K562 (cell line): ENCODE data around the gene ADAMTS15. TPM values are rescaled to one million over a fixed set of nuclear protein-coding genes. Genes with fewer than 3 reads are reported as not detected.

Experiments used
- ATAC-seq: fragments of 200-7000 bp; cut with Tn5 transposase; 3 replicates; pipeline ENCODE4 v1.9.1; 2020; ENCODE audit warnings: moderate library complexity
- BruUV-seq: library from RNA; stranded (reverse); fragments of 400-500 nt; replicated peaks from 2 replicates; lab custom pipeline; 2021; lab: Mats Ljungman, UMichigan
- CTCF ChIA-PET: fragments of 300-600 bp; formaldehyde crosslinking; extraction: SDS; loops from one replicate; lab custom pipeline; 2021; ENCODE audit warnings: low intra/inter-chr PET ratio; lab: Yijun Ruan, JAX
- POLR2A ChIA-PET: fragments of 300-600, 350-650 bp; sonication (Branson Sonifier 250); formaldehyde crosslinking; extraction: SDS; loops from one replicate; lab custom pipeline; 2021; ENCODE audit warnings: antibody characterized with exemption, inconsistent platforms; lab: Yijun Ruan, JAX
- DNase-seq, 4 experiments: peaks; one replicate each; pipeline versions ENCODE4 v3.0.0 to v3.0.0-alpha.2; 2011 to 2018; ENCODE audit warnings: low spot score in 3 of 4, mixed read lengths in 3 of 4; ENCODE audit errors: extremely low read depth in 1 of 4
- FAIRE-seq: peaks from 2 replicates; lab custom pipeline; 2011; peaks lifted over from hg19 to GRCh38; lab: Jason Lieb, UNC
- H2AFZ ChIP-seq: 2 replicates; pipeline ENCODE4 v1.6.0; 2011; ENCODE audit warnings: low read depth, low read length, control low read depth, inconsistent platforms
- H3K27ac ChIP-seq: fragments of 200-600 bp; 3 replicates; pipeline ENCODE4 v1.8.0; 2011; ENCODE audit warnings: low read depth, mild to moderate bottlenecking, control low read depth, inconsistent platforms, low read length, moderate library complexity, mixed read lengths; ENCODE audit errors: extremely low read depth
- H3K27me3 ChIP-seq, 2 experiments: fragments of 300-600 bp in 1 of 2; 2 replicates in 1 of 2; 3 replicates in 1 of 2; pipeline versions ENCODE4 v1.6.0 to v1.8.0; 2011; ENCODE audit warnings: inconsistent platforms in 2 of 2, low read length in 2 of 2, mild to moderate bottlenecking in 1 of 2, mixed read lengths in 1 of 2, moderate library complexity in 1 of 2; ENCODE audit not compliant: control insufficient read depth in 2 of 2, insufficient read depth in 2 of 2
- H3K36me3 ChIP-seq: fragments of 300-600 bp; 3 replicates; pipeline ENCODE4 v1.8.0; 2011; ENCODE audit warnings: mild to moderate bottlenecking, low read length, inconsistent platforms; ENCODE audit not compliant: control insufficient read depth, insufficient read depth
- H3K4me1 ChIP-seq, 2 experiments: fragments of 200-600 bp in 1 of 2; replicated peaks in 1 of 2; 2 replicates in 1 of 2; 3 replicates in 1 of 2; pipeline versions ENCODE4 v1.5.1 to v1.8.0; 2011; ENCODE audit warnings: inconsistent platforms in 2 of 2, low read length in 2 of 2, mild to moderate bottlenecking in 1 of 2, mixed read lengths in 1 of 2, moderate library complexity in 1 of 2; ENCODE audit not compliant: control insufficient read depth in 2 of 2, insufficient read depth in 2 of 2
- H3K4me2 ChIP-seq: 2 replicates; pipeline ENCODE4 v1.6.1; 2011; ENCODE audit warnings: low read length, control low read depth, inconsistent platforms, mixed read lengths; ENCODE audit not compliant: insufficient read depth
- H3K4me3 ChIP-seq: fragments of 200-600 bp; sonication (generic), shearing (Covaris generic); 2 replicates; pipeline ENCODE4 v1.5.1; 2016; ENCODE audit warnings: control low read depth, inconsistent platforms
- H3K79me2 ChIP-seq: fragments of 200-600 bp; 3 replicates; pipeline ENCODE4 v1.8.0; 2011; ENCODE audit warnings: low read length, inconsistent platforms; ENCODE audit not compliant: control insufficient read depth, insufficient read depth
- H3K9ac ChIP-seq, 2 experiments: 2 replicates each; pipeline versions ENCODE4 v1.6.0 to v1.6.1; 2011; ENCODE audit warnings: low read depth in 2 of 2, low read length in 2 of 2, control low read depth in 1 of 2, inconsistent platforms in 1 of 2, mild to moderate bottlenecking in 1 of 2, mixed read lengths in 1 of 2; ENCODE audit not compliant: insufficient read depth in 1 of 2
- H3K9me1 ChIP-seq: one replicate; pipeline ENCODE4 v1.6.0; 2011; ENCODE audit warnings: inconsistent platforms, mild to moderate bottlenecking, low read length, moderate library complexity; ENCODE audit not compliant: control insufficient read depth, insufficient read depth
- H3K9me3 ChIP-seq: replicated peaks from 2 replicates; pipeline ENCODE4 v1.5.1; 2011; ENCODE audit warnings: low read depth, low read length, inconsistent platforms; ENCODE audit not compliant: control insufficient read depth, insufficient read depth
- H4K20me1 ChIP-seq: replicated peaks from 2 replicates; pipeline ENCODE4 v1.6.1; 2011; ENCODE audit warnings: low read length, inconsistent platforms, mixed read lengths; ENCODE audit not compliant: control insufficient read depth, insufficient read depth
- ETV1 ChIP-seq: fragments of 450-650 bp; conservative IDR thresholded peaks from 2 replicates; pipeline ENCODE4 v1.6.1; 2016; ENCODE audit warnings: missing genetic modification characterization, control low read depth, low read depth, missing compliant biosample characterization
- MECOM ChIP-seq: fragments of 250-450 bp; sonication (Bioruptor Pico); IDR thresholded peaks from 2 replicates; pipeline ENCODE4 v1.8.0; 2022; ENCODE audit warnings: inconsistent platforms
- MEF2D ChIP-seq: conservative IDR thresholded peaks from 2 replicates; pipeline ENCODE4 v1.6.1; 2016; ENCODE audit warnings: low read depth, missing genetic modification characterization, missing compliant biosample characterization
- MLX ChIP-seq, 2 experiments: fragments of 450-650 bp in 1 of 2; sonication (generic) in 1 of 2; formaldehyde crosslinking; conservative IDR thresholded peaks; 2 replicates each; pipeline versions ENCODE4 v1.4.0 to v1.8.1; 2020 to 2022; ENCODE audit warnings: mild to moderate bottlenecking in 1 of 2, missing genetic modification reagents in 1 of 2
- REST ChIP-seq, 2 experiments: fragments of 450-650 bp; formaldehyde crosslinking in 1 of 2; IDR thresholded peaks; 2 replicates each; pipeline versions ENCODE4 v1.4.0 to v1.6.1; 2014 to 2020; ENCODE audit warnings: mild to moderate bottlenecking in 2 of 2, borderline replicate concordance in 1 of 2, low read depth in 1 of 2
- TEAD4 ChIP-seq, 2 experiments: sonication (generic) in 1 of 2; formaldehyde crosslinking in 1 of 2; IDR thresholded peaks; 2 replicates each; pipeline versions ENCODE4 v1.6.1 to v1.8.0; 2012 to 2022; ENCODE audit warnings: borderline replicate concordance in 1 of 2, inconsistent platforms in 1 of 2, low read length in 1 of 2, mild to moderate bottlenecking in 1 of 2, missing genetic modification reagents in 1 of 2
- ZNF449 ChIP-seq: fragments of 250-450 bp; sonication (Bioruptor Pico); IDR thresholded peaks from 2 replicates; pipeline ENCODE4 v1.8.0; 2022; ENCODE audit warnings: moderate library complexity, mild to moderate bottlenecking, inconsistent platforms
- WGBS: fragments of 100-300 bp; shearing (Covaris generic); methylation state at CpG from one replicate; pipeline ENCODE4 v1.1.6; 2016; ENCODE audit warnings: low coverage, mixed read lengths; ENCODE audit not compliant: insufficient coverage; ENCODE audit errors: missing lambda C conversion rate; 5-methylcytosine and 5-hydroxymethylcytosine counted together
- in situ Hi-C: fragments of 300-500 bp; cut with MboI; formaldehyde crosslinking; loops from 4 replicates; pipeline ENCODE4 v1.15.0; 2018; ENCODE audit warnings: inconsistent platforms, mixed read lengths
- intact Hi-C: fragments of 100-400 bp; cut with micrococcal nuclease; formaldehyde crosslinking; loops from 2 replicates; pipeline ENCODE4 v1.14.2; 2022
- polyA plus RNA-seq, 8 experiments: library from polyadenylated mRNA; depleted of rRNA in 4 of 8; stranded (reverse) in 5 of 8; unstranded in 3 of 8; fragments of >200 nt; fragmentation: Nextera tagmentation in 2 of 8; fragmentation: Illumina TruSeq in 1 of 8; extraction: Ambion mirVana in 2 of 8; extraction: Trizol in 1 of 8; gene quantifications; 2 replicates each; pipeline versions ENCODE4 v1.2.1 to v1.2.3, GENCODE V29; 2011 to 2014; ENCODE audit warnings: inconsistent platforms in 1 of 8, missing spikeins in 1 of 8
- total RNA-seq, 7 experiments: library from RNA; depleted of rRNA in 6 of 7; stranded (reverse); fragments of >200 nt in 6 of 7; fragmentation: Illumina TruSeq in 2 of 7; extraction: Trizol in 2 of 7; gene quantifications; 2 replicates each; pipeline versions ENCODE4 v1.2.1 to v1.2.3, GENCODE V29; 2011 to 2021; ENCODE audit warnings: low replicate concordance in 1 of 7

The ADAMTS15 gene
- total and polyA plus RNA-seq, 9 of the 15 experiments (the other 6 are each of a cell fraction or from before 2014, with no cell fraction given) = 0.04 TPM; not detected in 8

- TF ChIP-seq ZNF449 (CRISPR knock-in tag) (no peak), MLX (CRISPR knock-in tag; conservative IDR thresholded peaks at IDR 0.05) (no peak)
- TF ChIP-seq, all 486 proteins: peak for 0
These were observed at the start of gene ADAMTS15 (continued) for GRCh38 chr11:130448416-130449309.

GRCh38 chr11:130399196-130399595, 49.2 kb upstream of the ADAMTS15 start:
- Histone ChIP-seq H3K9me1 (no peaks in the 10 kb centered on the region), H3K27ac (no peak overlapping the region), H2AFZ (no peak overlapping the region), H3K27me3 (peaks cover 25 to 76% of the 10 kb centered on the region in 2 experiments; a peak in 4 of 5 replicates), H3K36me3 (no peaks in the 10 kb centered on the region), H3K4me1 (no peaks in the 10 kb centered on the region)
- FAIRE-seq = no peak
- POLR2A ChIA-PET = interaction anchor here (0.6 to 0.7 kb wide), 2 partner anchors 12 to 16 kb away, joined by 3 read pairs; no protein-coding TSS in a partner anchor
- intact Hi-C loops = no loop called here
- 0% methylated on average over 2 of the region's 2 CpGs for WGBS
- ATAC-seq = no peak
- no peak for TF ChIP-seq MEF2D (tag)
- 0 out of 2 replicates have a peak, but pooled peaks have one; percentile 21 for TF ChIP-seq REST (IDR thresholded peaks at IDR 0.05; ENCODE audit: borderline replicate concordance)
- no peak for TF ChIP-seq REST (CRISPR knock-in tag; IDR thresholded peaks at IDR 0.05; ENCODE audit: low read depth)
- TF ChIP-seq TEAD4 (IDR thresholded peaks at IDR 0.05; ENCODE audit: low read length) = no peak
- no peak for TF ChIP-seq TEAD4 (CRISPR knock-in tag; IDR thresholded peaks at IDR 0.05; ENCODE audit: borderline replicate concordance)
- no peak for TF ChIP-seq MECOM
- TF ChIP-seq ETV1 = no peak
- TF ChIP-seq, all 486 proteins: peak for 1
- in situ Hi-C loops = no loop called here
- BruUV-seq = no TSS peak
- Histone ChIP-seq H3K79me2 (no peaks in the 10 kb centered on the region), H3K9ac (no peak overlapping the region), H4K20me1 (peaks cover 3% of the 10 kb centered on the region; the same call in 1 of the 2 replicates), H3K9me3 (no peaks in the 10 kb centered on the region), H3K4me3 (no peak overlapping the region), H3K4me2 (no peak overlapping the region)
- CTCF ChIA-PET = no interaction called here
- no peak for DNase-seq
